GM12801 (cell line): ENCODE data around the gene L3MBTL1.

Experiments
- CTCF ChIP-seq: IDR thresholded peaks from one replicate; pipeline ENCODE4 v1.5.1; 2011; ENCODE audit warnings: control low read depth; ENCODE audit not compliant: insufficient read length; ENCODE audit errors: extremely low read depth

The L3MBTL1 gene

GRCh38 chr20:43590392-43591303, 83.2 kb downstream of the L3MBTL1 start, which contains the start of gene IFT52:
Gene IFT52 (plus strand): TSS chr20:43590937. CDS start chr20:43594699, 3,762 bp downstream.
- TF ChIP-seq CTCF, result no peak
